Inferior parietal cortex (tissue), 1 donor: ENCODE measurements around the gene BICD1.
"Not testable (repeated sequence)": the region's sequence is repeated elsewhere in the genome, so short reads cannot be mapped to it uniquely, and the experiment has no call there.

Experiments used
- DNase-seq: peaks from one replicate; pipeline ENCODE4 v3.0.0-alpha.2; 2016; ENCODE audit errors: extremely low spot score

The BICD1 gene

DNA sequence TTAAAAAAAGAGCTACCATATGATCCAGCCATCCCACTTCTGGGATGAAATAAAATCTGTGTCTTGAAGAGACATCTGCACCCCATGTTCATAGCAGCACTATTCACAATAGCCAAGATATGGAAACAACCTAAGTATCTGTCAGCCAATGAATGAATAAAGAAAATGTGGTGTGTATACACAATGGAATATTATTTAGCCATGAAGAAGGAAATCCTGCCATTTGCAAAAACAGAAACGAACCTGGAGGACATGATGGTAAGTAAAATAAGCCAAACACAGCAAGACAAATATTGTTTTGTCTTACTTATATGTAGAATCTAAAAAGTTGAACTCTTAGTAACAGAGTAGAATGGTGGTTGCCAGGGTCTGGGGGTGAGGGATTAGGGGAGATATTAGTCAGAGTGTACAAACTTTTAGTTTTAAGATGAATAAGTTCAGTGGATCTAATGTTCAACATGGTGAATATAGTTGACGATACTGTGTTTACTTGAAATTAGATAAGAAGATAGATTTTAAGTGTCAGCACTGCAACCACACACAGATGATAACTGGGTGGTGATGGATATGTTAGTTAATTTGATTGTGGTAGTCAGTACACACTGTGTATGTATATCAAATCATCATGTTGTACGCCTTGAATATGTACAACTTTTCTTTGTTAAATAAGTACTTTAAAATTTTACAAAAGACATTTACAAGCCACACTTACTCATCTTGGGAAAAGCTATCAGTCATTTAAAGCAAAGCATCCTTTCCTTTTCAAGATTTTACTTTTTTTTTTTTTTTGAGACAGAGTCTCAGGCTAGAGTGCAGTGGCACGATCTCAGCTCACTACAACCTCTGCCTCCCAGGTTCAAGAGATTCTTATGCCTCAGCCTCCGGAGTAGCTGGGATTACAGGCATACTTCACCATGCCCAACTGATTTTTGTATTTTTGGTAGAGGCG lies 89.9 kb downstream of the BICD1 start:
- no peak for DNase-seq

DNA sequence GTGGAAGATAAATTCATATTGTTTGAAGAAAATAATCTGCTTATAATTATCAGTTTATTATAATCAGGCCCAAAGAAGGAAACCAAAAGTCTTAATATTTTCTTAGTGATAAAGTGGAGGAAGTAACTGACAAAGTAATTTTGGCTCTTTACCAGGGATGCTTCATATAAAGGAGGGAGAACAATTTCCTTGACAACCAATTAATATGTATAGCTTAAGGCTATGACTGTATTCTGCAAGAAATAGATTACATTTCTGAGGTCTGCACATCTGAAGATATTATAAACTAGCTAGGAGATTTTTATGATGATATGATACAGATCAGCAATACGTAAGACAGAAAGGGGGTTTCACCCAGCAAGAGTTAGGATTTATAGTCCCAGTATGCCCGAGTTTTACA lies 90.8 kb downstream of the BICD1 start:
- DNase-seq, result no peak

GRCh38 chr12:32198555-32198954 lies 91.9 kb downstream of the BICD1 start:
- no peak for DNase-seq

GRCh38 chr12:32201096-32201495 lies 94.4 kb downstream of the BICD1 start:
- DNase-seq, result no peak

DNA sequence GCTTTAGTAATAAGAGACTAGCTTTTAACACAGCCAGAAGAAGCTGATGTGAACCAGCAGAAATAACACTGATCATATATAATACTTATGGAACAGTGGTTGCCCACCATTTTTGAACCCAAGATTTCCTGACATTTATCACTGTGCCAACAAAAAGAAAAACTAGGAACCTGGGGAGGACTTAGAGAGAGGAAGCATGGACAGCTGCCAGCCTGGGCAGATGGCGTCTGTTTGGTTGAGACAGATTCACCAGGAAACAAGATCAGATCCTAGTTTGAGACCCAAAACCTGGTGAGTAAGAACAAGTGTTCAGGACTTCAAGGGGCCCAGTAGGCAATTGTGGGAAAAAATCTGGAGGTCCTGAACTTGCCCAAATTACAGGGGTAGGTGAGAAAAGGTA lies 95.3 kb downstream of the BICD1 start:
- no peak for DNase-seq

DNA sequence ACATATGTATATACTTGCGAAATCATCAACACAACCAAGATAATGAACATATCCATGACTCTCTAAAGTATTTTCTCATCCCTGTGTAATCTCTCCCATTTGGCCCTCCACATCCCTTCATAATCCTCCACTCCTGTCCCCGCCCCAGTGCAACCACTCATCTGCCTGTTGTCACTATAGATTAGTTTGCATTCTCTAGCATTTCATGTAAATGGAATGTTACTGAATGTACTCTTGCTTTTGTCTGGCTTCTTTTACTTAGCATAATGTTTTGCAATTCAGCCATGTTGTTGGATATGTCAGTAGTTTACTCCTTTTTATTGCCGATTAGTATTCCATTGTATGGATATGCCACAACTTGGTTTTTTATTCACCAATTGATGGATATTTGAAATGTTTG lies 99.1 kb downstream of the BICD1 start:
- no peak for DNase-seq

DNA sequence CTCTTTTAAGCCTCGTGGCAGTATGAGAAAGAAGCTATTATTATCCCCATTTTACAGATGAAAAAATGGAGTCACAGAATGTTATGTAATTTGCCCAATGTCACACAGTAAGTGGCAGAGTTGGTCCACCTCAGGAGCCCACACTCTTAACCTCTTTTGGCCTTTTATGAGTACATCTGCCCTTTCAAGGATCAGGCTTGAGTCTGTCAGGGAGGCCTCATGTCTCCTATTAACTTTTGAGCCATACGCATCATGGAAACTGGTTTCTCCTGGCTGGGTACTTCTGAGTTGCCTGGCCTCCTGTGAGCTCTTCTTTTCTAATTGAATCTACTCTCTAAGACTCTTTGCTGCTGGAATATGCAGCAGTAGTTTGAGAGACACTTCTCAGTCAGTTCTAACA lies 101.7 kb downstream of the BICD1 start:
- DNase-seq, result no peak

- DNase-seq, result no peak
These were observed 104.6 kb downstream of the BICD1 start for GRCh38 chr12:32211066-32211899.

DNA sequence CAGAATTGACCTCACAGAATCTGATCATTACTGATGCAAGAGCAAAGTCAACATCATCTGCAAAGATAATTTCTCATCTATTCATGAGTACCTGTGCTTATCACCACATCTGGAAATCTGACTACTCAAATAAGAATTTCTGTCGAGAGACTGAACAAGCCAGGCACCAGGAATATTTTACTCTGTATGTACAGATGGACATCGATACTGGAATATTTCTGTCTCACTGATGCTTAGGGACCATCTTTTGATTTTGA lies 105.2 kb downstream of the BICD1 start:
- DNase-seq, result no peak

- DNase-seq, result no peak
These were observed 108.1 kb downstream of the BICD1 start for GRCh38 chr12:32214723-32215122.

DNA sequence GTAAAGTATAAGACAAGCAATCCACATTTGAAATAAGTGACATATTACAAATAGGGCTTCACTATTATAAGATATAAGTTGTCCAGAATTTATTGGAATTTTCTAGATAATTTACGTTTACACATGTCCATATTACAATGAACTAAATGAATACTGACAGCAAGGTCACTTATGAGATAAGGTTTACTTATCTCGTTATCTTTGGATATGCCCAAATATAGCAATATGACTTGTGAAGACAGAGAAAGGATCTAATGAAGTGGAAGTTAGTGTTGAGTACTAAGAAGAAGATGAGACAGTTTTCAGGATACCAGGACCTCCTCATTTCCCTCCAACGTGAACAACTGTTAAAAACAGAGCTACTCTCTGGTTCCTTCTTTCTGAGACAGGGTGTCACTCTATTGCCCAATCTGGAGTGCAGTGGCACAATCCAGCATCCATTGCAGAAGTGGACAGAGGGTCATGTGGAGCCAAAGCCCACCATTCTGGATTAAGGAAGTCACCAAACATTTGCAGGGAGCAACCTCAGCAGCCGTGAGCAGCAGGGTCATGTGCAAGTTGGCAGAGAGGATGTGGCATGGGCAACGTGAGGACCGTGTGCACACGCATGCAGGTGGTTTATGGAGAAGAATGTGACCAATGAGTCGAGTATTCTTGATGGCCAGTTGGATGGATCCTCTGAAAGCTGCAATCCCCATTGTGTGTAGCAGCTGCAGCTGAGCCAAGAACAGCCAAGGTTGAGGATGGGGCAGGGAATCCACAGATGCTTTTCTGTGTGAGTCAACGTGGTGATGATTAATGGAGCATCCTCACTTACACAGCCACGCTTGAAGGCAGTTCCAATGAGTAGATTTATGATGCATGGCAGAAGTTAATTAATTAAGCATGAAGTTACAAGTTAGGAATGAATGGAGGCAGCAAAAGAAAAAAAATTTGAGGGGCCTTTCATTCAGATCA lies 111.0 kb downstream of the BICD1 start:
- DNase-seq, result no peak

GRCh38 chr12:32223941-32224340 lies 117.3 kb downstream of the BICD1 start:
- DNase-seq, result no peak

GRCh38 chr12:32226768-32227167 lies 120.1 kb downstream of the BICD1 start:
- no peak for DNase-seq

DNA sequence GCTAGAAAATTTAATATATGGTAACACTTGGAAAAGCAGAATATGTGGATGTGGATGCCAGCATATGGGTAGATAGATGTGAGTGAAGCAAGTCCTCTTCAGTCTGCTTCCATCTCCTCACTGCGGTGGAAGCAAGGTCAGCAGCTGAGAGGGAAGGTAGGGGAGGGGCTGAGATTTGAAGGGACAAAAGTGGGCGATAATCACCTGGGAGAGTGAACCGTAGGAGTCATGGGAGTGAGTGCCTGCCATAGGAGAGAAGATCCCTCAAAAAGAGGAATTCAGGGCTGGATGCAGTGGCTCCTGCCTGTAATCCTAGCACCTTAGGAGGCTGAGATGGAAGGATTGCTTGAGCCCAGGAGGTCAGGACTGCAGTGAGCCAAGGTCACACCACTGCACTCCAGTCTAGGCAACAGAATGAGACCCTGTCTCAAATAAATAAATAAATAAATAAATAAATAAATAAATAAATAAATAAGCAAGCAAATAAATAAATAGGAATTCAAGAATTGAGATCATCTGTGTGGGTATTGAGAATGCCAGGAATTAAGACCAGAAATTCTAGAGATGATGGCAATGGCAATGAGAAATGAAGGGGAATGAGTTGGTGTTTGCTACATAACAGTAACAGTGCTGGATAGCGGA lies 123.4 kb downstream of the BICD1 start:
- DNase-seq, result no peak

DNA sequence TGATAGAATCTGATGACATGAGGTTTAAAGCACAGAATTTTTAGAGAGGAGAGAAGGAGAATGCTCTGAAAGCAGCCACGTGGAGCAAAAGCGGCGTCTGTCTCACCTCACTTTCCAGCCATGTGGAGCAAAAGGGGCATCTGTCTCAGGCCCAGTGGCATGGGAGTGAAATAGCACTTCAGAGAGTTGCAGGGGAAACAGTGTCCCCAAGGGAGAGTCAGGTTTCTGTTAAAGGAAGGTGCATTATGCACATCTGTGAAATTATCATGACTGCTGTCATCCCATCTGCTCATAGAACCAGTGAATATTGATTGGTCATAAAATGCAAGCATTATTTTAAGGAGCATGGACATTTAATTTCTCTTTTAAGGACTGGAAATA lies 124.0 kb downstream of the BICD1 start:
- no peak for DNase-seq

GRCh38 chr12:32231361-32231760 lies 124.7 kb downstream of the BICD1 start:
- DNase-seq, result not testable (repeated sequence)

DNA sequence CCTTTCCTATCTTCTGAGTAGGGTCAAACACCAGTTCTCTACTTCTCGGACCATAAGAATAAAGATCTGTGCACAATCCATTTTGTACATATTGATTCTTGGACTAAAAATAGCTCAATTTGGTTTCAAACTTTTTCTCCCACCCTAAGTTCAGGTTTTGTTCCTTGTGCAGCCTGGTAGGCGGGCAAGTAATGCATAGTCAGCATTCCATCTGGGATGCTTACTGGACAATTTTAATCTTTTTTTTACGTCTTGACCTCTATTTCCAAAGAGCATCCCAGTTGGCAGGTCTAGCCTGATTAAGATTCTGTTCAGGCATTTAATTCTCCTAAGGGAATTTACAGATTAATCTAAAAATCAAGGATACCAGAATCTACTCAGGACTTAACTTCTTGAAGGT lies 126.9 kb downstream of the BICD1 start:
- no peak for DNase-seq

DNA sequence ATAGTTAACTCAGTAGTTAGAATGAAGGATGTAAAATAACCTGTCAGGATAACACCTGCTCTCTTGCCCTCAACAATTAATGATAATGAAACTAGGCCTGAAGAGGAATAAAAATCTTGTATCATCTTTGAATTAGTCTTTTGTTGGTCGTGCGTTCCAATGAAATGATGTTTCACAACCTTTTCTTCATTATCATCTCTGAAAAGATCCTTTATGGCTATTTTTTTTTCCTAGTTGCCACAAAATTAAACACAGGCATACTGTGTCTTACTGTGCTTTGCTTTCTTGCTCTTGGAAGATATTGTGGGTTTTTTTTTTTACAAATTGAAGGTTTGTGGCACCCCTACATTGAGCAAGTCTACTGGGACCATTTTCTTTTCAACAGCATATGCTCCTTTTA lies 128.6 kb downstream of the BICD1 start:
- DNase-seq, result no peak

GRCh38 chr12:32240162-32240561 lies 133.5 kb downstream of the BICD1 start:
- DNase-seq, result no peak

DNA sequence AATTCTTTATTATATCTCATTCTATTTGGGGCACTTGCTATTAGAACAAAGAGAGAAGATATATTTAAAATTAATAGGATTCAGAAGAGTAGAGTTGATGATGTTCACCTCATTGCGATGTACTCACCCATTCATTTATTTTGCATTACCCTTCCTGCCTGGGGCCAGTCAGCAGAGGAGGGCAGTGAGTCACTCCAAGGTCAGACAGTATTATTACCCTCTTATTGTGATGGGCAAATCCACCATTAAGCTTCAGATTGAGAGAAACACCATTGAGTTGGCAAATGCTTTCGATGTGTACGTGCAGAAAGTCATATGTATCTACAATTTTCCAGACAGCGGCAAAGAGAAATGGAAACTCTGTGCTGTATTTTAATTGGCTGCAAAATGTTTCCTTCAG lies 134.2 kb downstream of the BICD1 start:
- no peak for DNase-seq

- no peak for DNase-seq
These were observed 136.0 kb downstream of the BICD1 start for GRCh38 chr12:32242641-32243040.
